GM23338 (cell line): ENCODE measurements around the gene SLC25A39. TPM values are rescaled to one million over a fixed set of nuclear protein-coding genes. Genes with fewer than 3 reads are reported as not detected.

Experiments
- ATAC-seq: fragments of 200-7000 bp; cut with Tn5 transposase; 3 replicates; pipeline ENCODE4 v1.9.1; 2020
- DNase-seq: peaks from one replicate; pipeline ENCODE4 v3.0.0-alpha.2; 2015; ENCODE audit warnings: low spot score
- H2AFZ ChIP-seq: fragments of 200-600 bp; sonication (generic); 2 replicates; pipeline ENCODE4 v1.8.0; 2016; ENCODE audit warnings: antibody characterized with exemption, mild to moderate bottlenecking, moderate library complexity
- H3F3A ChIP-seq: fragments of 200-600 bp; sonication (generic); replicated peaks from 2 replicates; pipeline ENCODE4 v1.8.0; 2017; ENCODE audit warnings: antibody characterized with exemption, mixed run types, low read depth
- H3K27ac ChIP-seq: fragments of 200-600 bp; sonication (generic); 2 replicates; pipeline ENCODE4 v1.6.1; 2016; ENCODE audit warnings: low read depth
- H3K27me3 ChIP-seq: fragments of 200-600 bp; sonication (generic); 2 replicates; pipeline ENCODE4 v1.8.0; 2016; ENCODE audit warnings: mild to moderate bottlenecking, mixed run types, moderate library complexity; ENCODE audit not compliant: insufficient read depth
- H3K36me3 ChIP-seq: fragments of 200-600 bp; sonication (generic); 2 replicates; pipeline ENCODE4 v1.8.0; 2016; ENCODE audit warnings: mild to moderate bottlenecking; ENCODE audit not compliant: insufficient read depth
- H3K4me1 ChIP-seq: fragments of 200-600 bp; sonication (generic); 2 replicates; pipeline ENCODE4 v1.8.0; 2016; ENCODE audit warnings: mild to moderate bottlenecking, moderate library complexity; ENCODE audit not compliant: insufficient read depth
- H3K4me2 ChIP-seq: fragments of 200-600 bp; sonication (generic); 2 replicates; pipeline ENCODE4 v1.7.1; 2017; ENCODE audit warnings: mixed run types
- H3K4me3 ChIP-seq: fragments of 200-600 bp; sonication (generic); 2 replicates; pipeline ENCODE4 v1.6.1; 2016; ENCODE audit warnings: mixed run types
- H3K79me2 ChIP-seq: fragments of 200-600 bp; sonication (generic); replicated peaks from 2 replicates; pipeline ENCODE4 v1.8.0; 2017; ENCODE audit warnings: mild to moderate bottlenecking; ENCODE audit not compliant: insufficient read depth
- H3K9me2 ChIP-seq: fragments of 200-600 bp; sonication (generic); 2 replicates; pipeline ENCODE4 v1.8.0; 2017; ENCODE audit not compliant: insufficient read depth
- H4K20me1 ChIP-seq: fragments of 200-600 bp; sonication (generic); replicated peaks from 2 replicates; pipeline ENCODE4 v1.8.0; 2017; ENCODE audit warnings: mild to moderate bottlenecking; ENCODE audit not compliant: insufficient read depth
- H3K27ac Mint-ChIP-seq: 2 replicates; pipeline ENCODE4 v1.8.0; 2020; ENCODE audit warnings: inconsistent platforms, mild to moderate bottlenecking, moderate library complexity, mixed read lengths
- H3K27me3 Mint-ChIP-seq: 3 replicates; pipeline ENCODE4 v1.8.0; 2022; ENCODE audit warnings: low read depth, mild to moderate bottlenecking, moderate library complexity, mixed read lengths, inconsistent platforms; ENCODE audit not compliant: insufficient read depth, poor library complexity
- H3K36me3 Mint-ChIP-seq: 3 replicates; pipeline ENCODE4 v1.8.0; 2021; ENCODE audit warnings: low read depth, mild to moderate bottlenecking, inconsistent platforms, moderate library complexity, mixed read lengths
- H3K4me1 Mint-ChIP-seq: 3 replicates; pipeline ENCODE4 v1.8.0; 2020; ENCODE audit warnings: mild to moderate bottlenecking, inconsistent platforms, mixed read lengths
- H3K4me3 Mint-ChIP-seq: 3 replicates; pipeline ENCODE4 v1.8.0; 2021; ENCODE audit warnings: moderate library complexity, mild to moderate bottlenecking, inconsistent platforms, mixed read lengths
- H3K9me3 Mint-ChIP-seq: 3 replicates; pipeline ENCODE4 v1.8.0; 2020; ENCODE audit warnings: moderate library complexity, mild to moderate bottlenecking, inconsistent platforms, mixed read lengths
- CREB1 ChIP-seq: fragments of 250-450 bp; sonication (Bioruptor Pico); IDR thresholded peaks from 2 replicates; pipeline ENCODE4 v1.5.0; 2020; ENCODE audit warnings: low read depth, mild to moderate bottlenecking, moderate library complexity
- ETS1 ChIP-seq: IDR thresholded peaks from 2 replicates; pipeline ENCODE4 v1.6.1; 2016; ENCODE audit warnings: antibody characterized with exemption
- EZH2 ChIP-seq: fragments of 200-600 bp; sonication (generic); IDR thresholded peaks from one replicate; pipeline ENCODE4 v1.8.0; 2017; ENCODE audit warnings: antibody characterized with exemption, mild to moderate bottlenecking, low read depth; ENCODE audit not compliant: unreplicated experiment
- EZH2phosphoT487 ChIP-seq: fragments of 200-600 bp; sonication (generic); IDR thresholded peaks from one replicate; pipeline ENCODE4 v1.8.1; 2018; ENCODE audit warnings: antibody characterized with exemption; ENCODE audit not compliant: unreplicated experiment
- JUNB ChIP-seq: IDR thresholded peaks from one replicate; pipeline ENCODE4 v1.6.1; 2016; ENCODE audit warnings: antibody characterized with exemption; ENCODE audit not compliant: unreplicated experiment
- NANOG ChIP-seq: IDR thresholded peaks from 2 replicates; pipeline ENCODE4 v1.6.1; 2016; ENCODE audit warnings: antibody characterized with exemption, borderline replicate concordance
- POLR2AphosphoS5 ChIP-seq: IDR thresholded peaks from 2 replicates; pipeline ENCODE4 v1.6.1; 2016; ENCODE audit warnings: antibody characterized with exemption, low read depth
- REST ChIP-seq: IDR thresholded peaks from one replicate; pipeline ENCODE4 v1.6.1; 2018; ENCODE audit warnings: antibody characterized with exemption; ENCODE audit not compliant: unreplicated experiment
- STAT1 ChIP-seq: IDR thresholded peaks from one replicate; pipeline ENCODE4 v1.6.1; 2016; ENCODE audit warnings: antibody characterized with exemption; ENCODE audit not compliant: unreplicated experiment
- ZNF114 ChIP-seq: fragments of 250-450 bp; sonication (Bioruptor Pico); IDR thresholded peaks from 2 replicates; pipeline ENCODE4 v1.5.0; 2020; ENCODE audit warnings: mild to moderate bottlenecking, moderate library complexity
- ZNF331 ChIP-seq: fragments of 250-450 bp; sonication (Bioruptor Pico); IDR thresholded peaks from 2 replicates; pipeline ENCODE4 v1.5.0; 2020; ENCODE audit warnings: low read depth, mild to moderate bottlenecking, moderate library complexity
- polyA plus RNA-seq: library from polyadenylated mRNA; unstranded; fragments of >200 nt; fragmentation: Nextera tagmentation; extraction: Ambion mirVana; gene quantifications from 2 replicates; pipeline ENCODE4 v1.2.1, GENCODE V29; 2016
- total RNA-seq: library from RNA; depleted of rRNA; stranded (reverse); fragments of >200 nt; shearing (Covaris generic); gene quantifications from 2 replicates; pipeline ENCODE4 v1.2.3, GENCODE V29; 2014
- TF ChIP-seq, protein P1 (sequence below), 2 experiments: fragments of 200-600 bp in 1 of 2; sonication (generic) in 1 of 2; conservative IDR thresholded peaks; 2 replicates each; pipeline versions ENCODE4 v1.5.1 to v1.6.1; 2016 to 2017; ENCODE audit warnings: antibody characterized with exemption in 2 of 2, low read depth in 2 of 2, mild to moderate bottlenecking in 2 of 2, moderate library complexity in 1 of 2
- TF ChIP-seq, protein P2 (sequence below): fragments of 250-450 bp; sonication (Bioruptor Pico); IDR thresholded peaks from 2 replicates; pipeline ENCODE4 v1.5.0; 2020; ENCODE audit warnings: mild to moderate bottlenecking, moderate library complexity

The SLC25A39 gene
- total and polyA plus RNA-seq, 2 experiments from 2014 or later, result 184 to 202 TPM

GRCh38 chr17:44320066-44320465, 4.6 kb downstream of the SLC25A39 start:
- TF ChIP-seq, protein P1, sequence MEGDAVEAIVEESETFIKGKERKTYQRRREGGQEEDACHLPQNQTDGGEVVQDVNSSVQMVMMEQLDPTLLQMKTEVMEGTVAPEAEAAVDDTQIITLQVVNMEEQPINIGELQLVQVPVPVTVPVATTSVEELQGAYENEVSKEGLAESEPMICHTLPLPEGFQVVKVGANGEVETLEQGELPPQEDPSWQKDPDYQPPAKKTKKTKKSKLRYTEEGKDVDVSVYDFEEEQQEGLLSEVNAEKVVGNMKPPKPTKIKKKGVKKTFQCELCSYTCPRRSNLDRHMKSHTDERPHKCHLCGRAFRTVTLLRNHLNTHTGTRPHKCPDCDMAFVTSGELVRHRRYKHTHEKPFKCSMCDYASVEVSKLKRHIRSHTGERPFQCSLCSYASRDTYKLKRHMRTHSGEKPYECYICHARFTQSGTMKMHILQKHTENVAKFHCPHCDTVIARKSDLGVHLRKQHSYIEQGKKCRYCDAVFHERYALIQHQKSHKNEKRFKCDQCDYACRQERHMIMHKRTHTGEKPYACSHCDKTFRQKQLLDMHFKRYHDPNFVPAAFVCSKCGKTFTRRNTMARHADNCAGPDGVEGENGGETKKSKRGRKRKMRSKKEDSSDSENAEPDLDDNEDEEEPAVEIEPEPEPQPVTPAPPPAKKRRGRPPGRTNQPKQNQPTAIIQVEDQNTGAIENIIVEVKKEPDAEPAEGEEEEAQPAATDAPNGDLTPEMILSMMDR (conservative IDR thresholded peaks at IDR 0.05; ENCODE audit: low read depth in 2 of 2), result no peak
- TF ChIP-seq ETS1, result no peak
- no peak for TF ChIP-seq CREB1
- TF ChIP-seq ZNF114, result no peak
- TF ChIP-seq EZH2phosphoT487, result no peak
- TF ChIP-seq, protein P2, sequence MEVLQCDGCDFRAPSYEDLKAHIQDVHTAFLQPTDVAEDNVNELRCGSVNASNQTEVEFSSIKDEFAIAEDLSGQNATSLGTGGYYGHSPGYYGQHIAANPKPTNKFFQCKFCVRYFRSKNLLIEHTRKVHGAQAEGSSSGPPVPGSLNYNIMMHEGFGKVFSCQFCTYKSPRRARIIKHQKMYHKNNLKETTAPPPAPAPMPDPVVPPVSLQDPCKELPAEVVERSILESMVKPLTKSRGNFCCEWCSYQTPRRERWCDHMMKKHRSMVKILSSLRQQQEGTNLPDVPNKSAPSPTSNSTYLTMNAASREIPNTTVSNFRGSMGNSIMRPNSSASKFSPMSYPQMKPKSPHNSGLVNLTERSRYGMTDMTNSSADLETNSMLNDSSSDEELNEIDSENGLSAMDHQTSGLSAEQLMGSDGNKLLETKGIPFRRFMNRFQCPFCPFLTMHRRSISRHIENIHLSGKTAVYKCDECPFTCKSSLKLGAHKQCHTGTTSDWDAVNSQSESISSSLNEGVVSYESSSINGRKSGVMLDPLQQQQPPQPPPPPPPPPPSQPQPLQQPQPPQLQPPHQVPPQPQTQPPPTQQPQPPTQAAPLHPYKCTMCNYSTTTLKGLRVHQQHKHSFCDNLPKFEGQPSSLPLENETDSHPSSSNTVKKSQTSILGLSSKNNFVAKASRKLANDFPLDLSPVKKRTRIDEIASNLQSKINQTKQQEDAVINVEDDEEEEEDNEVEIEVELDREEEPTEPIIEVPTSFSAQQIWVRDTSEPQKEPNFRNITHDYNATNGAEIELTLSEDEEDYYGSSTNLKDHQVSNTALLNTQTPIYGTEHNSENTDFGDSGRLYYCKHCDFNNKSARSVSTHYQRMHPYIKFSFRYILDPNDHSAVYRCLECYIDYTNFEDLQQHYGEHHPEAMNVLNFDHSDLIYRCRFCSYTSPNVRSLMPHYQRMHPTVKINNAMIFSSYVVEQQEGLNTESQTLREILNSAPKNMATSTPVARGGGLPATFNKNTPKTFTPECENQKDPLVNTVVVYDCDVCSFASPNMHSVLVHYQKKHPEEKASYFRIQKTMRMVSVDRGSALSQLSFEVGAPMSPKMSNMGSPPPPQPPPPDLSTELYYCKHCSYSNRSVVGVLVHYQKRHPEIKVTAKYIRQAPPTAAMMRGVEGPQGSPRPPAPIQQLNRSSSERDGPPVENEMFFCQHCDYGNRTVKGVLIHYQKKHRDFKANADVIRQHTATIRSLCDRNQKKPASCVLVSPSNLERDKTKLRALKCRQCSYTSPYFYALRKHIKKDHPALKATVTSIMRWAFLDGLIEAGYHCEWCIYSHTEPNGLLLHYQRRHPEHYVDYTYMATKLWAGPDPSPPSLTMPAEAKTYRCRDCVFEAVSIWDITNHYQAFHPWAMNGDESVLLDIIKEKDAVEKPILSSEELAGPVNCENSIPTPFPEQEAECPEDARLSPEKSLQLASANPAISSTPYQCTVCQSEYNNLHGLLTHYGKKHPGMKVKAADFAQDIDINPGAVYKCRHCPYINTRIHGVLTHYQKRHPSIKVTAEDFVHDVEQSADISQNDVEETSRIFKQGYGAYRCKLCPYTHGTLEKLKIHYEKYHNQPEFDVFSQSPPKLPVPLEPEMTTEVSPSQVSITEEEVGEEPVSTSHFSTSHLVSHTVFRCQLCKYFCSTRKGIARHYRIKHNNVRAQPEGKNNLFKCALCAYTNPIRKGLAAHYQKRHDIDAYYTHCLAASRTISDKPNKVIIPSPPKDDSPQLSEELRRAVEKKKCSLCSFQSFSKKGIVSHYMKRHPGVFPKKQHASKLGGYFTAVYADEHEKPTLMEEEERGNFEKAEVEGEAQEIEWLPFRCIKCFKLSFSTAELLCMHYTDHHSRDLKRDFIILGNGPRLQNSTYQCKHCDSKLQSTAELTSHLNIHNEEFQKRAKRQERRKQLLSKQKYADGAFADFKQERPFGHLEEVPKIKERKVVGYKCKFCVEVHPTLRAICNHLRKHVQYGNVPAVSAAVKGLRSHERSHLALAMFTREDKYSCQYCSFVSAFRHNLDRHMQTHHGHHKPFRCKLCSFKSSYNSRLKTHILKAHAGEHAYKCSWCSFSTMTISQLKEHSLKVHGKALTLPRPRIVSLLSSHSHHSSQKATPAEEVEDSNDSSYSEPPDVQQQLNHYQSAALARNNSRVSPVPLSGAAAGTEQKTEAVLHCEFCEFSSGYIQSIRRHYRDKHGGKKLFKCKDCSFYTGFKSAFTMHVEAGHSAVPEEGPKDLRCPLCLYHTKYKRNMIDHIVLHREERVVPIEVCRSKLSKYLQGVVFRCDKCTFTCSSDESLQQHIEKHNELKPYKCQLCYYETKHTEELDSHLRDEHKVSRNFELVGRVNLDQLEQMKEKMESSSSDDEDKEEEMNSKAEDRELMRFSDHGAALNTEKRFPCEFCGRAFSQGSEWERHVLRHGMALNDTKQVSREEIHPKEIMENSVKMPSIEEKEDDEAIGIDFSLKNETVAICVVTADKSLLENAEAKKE (CRISPR knock-in tag), result no peak
- TF ChIP-seq ZNF331, result no peak
- no peak for TF ChIP-seq NANOG
- TF ChIP-seq STAT1, result no peak
- no peak for TF ChIP-seq JUNB
- TF ChIP-seq REST, result no peak
- TF ChIP-seq POLR2AphosphoS5, result no peak
- TF ChIP-seq EZH2, result no peak
- H3K36me3 ChIP-seq, result 0 out of 2 replicates have a peak, but pooled peaks cover 4% of the 10 kb centered on the region
- H4K20me1 ChIP-seq, result no peaks in the 10 kb centered on the region
- peaks cover 9% of the 10 kb centered on the region for H3K79me2 ChIP-seq
- 0 out of 2 replicates have a peak, but pooled peaks cover 5% of the 10 kb centered on the region for H3F3A ChIP-seq
- H3K27ac ChIP-seq, result no peak overlapping the region
- H3K4me3 ChIP-seq, result no peak overlapping the region
- ATAC-seq, result no peak
- no peak for DNase-seq
- Mint-ChIP-seq H3K27ac (no peak overlapping the region), H3K36me3 (peaks cover 35% of the 10 kb centered on the region), H3K27me3 (peaks cover 36% of the 10 kb centered on the region), H3K9me3 (no peaks in the 10 kb centered on the region), H3K4me1 (peaks cover 22% of the 10 kb centered on the region), H3K4me3 (no peak overlapping the region)
- H2AFZ ChIP-seq, result no peak overlapping the region
- peaks cover 6% of the 10 kb centered on the region; the same call in 1 of the 2 replicates for H3K4me1 ChIP-seq
- H3K4me2 ChIP-seq, result no peak overlapping the region
- H3K9me2 ChIP-seq, result no peaks in the 10 kb centered on the region
- H3K27me3 ChIP-seq, result peaks cover 17% of the 10 kb centered on the region
